GM18498 (cell line): ENCODE results near the gene ZNF497.
"Not testable (repeated sequence)": the region's sequence is repeated elsewhere in the genome, so short reads cannot be mapped to it uniquely, and the experiment has no call there.

Source experiments
- ATAC-seq: cut with Tn5 transposase; IDR thresholded peaks from one replicate; pipeline ENCODE4 v1.9.1; 2021; ENCODE audit warnings: mild to moderate bottlenecking, moderate library complexity; ENCODE audit not compliant: unreplicated experiment

ZNF497 gene

DNA sequence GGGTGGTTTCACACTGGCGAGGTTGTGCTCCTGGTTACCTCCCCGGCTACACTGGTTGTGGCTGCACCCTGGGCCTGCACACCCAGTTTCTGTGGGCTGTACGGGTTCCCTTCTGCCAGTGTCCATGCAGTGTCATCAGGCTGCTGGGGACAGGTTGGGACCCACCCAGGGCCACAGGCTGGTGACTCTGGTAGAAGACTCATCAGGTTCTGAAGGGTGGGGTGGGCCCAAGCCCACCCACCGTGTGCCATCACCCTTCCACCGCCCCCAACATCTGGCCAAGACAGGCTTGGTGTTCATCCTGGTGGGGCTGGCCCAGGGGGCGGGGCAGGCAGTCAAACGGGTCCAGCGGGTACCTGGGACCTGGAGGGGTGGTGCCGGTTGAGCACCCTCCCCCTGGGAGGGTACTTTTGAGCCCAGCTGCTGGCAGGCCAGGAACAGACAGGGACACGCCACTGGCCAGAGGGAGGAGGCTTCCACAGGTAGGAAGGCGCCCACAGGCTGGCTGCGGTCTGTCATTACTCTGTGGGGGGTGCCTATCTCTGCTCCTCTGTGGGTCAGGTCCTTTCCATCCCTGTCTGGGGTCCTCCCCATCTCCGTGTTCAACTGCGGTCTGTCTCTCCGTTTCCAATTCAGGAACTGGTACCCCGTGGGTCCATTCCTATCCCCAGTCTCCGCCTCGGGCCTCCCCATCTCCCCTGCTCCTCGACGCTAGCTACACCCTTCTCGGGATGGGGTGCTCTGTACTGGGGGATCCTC is 32.8 kb upstream of the ZNF497 start, which contains the start of gene RNF225:
TSS of gene RNF225 (plus strand) at position 437 of the 759 bp plus-strand sequence. CDS start 434 bp downstream, outside the sequence.
- ATAC-seq, result no peak

DNA sequence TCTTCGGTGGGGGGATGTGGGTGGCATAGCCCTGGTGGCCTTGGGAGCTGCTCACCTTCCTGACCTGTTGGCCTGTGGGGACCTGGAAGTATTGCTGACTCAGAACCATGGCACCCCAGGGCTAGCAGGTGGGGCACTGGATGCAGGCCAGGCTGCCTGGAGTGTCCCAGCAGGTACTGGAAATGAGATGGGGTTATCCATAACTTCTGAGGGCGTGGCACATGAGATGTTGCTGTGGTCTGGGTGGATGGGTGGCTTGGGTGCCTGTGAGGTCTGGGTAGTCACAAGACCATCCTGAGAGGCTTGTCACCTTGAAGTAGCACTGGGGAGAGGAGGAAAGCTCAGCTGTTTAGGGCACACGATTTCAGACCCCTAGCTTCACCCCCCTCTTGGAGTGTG is 32.3 kb upstream of the ZNF497 start:
- no peak for ATAC-seq

DNA sequence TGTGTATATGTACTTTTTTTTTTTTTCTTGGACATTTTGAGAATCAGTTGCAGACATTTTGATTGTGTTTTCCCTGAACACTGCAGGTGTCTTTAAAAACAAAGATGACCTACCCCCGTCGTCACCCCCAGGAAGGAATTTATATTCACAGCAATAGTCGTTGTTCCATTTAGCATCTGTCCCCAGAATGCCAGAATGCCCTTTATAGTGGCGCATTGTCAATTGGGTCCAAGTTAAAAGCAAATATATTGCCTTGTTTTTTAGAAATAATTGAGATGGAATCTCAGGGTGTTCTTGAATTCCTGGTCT is 31.1 kb upstream of the ZNF497 start:
- no peak for ATAC-seq

DNA sequence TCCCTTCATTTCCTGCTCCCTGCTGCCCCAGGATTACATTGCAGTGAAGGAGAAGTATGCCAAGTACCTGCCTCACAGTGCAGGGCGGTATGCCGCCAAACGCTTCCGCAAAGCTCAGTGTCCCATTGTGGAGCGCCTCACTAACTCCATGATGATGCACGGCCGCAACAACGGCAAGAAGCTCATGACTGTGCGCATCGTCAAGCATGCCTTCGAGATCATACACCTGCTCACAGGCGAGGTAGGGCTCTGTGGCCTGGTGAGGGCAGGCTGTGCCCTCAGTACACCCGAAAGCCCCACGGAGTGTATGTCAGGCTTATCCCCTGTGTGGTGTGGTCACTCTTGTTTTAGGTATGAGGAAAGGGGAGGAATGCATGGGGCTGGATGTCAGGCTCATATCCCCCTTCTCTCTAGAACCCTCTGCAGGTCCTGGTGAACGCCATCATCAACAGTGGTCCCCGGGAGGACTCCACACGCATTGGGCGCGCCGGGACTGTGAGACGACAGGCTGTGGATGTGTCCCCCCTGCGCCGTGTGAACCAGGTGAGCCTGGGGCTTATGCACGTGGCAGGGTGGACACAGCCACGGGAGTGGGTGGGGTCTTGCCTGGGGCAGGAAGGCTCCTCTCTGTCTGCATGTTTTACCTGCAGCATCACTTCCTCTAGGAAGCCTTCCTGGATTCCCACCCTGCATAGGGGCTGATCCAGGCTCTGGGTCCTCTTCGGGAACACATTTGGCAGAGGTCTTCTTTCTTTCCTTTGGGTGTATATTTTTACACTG is 30.6 kb upstream of the ZNF497 start:
- ATAC-seq, result no peak

DNA sequence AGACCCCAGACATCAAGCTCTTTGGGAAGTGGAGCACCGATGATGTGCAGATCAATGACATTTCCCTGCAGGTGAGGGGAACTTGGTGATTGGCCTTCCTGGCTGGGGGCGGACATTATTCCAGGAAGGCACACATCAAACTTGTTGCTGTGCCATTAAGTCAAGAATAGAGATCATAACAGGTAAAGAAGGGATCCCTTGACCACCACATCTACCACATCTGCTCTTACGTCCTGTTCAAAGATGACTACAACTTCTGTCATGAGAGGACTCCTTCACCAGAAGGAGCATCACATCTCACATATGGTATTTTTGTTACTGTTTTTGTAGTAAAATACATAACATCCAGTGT is 25.6 kb upstream of the ZNF497 start:
- ATAC-seq, result no peak

DNA sequence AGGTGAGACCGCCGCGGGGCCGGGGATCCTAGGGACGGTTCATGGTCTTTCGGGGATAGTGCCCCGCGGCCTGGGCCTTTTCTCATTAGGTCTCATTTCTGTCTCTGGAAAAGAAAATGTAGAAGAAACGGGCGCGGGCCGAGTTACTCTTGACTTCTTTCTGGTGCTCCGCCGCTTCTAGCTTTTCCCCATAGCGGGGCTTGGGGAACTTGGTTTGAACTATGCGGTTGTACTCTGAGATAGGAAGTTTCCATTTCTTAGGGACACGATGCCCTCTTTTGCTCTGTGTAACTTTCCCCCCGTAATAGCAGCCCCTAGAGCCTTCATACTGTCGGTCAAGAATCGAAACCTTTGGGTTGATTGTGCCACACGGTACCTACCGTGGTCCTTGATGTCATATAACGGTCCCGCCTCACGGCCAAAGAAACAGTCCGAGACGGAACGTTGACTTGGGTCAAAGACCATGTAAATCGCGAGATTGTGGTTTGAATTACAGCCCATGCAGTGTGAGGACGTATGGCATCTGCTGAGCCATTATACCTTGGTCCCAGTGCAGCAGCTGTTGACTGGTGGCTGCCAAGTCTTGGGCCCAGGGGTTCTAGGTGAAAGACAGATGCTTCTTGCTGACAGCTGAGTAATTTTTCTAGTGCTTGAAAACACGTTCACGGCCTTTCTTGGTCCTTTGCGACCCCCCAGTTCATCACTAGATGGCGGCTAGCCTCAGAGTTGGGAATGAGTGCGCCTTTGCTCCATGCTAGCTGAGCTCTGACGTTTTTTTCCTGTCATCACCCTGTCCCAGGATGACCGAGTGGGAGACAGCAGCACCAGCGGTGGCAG is 25.0 kb upstream of the ZNF497 start:
- no peak for ATAC-seq

DNA sequence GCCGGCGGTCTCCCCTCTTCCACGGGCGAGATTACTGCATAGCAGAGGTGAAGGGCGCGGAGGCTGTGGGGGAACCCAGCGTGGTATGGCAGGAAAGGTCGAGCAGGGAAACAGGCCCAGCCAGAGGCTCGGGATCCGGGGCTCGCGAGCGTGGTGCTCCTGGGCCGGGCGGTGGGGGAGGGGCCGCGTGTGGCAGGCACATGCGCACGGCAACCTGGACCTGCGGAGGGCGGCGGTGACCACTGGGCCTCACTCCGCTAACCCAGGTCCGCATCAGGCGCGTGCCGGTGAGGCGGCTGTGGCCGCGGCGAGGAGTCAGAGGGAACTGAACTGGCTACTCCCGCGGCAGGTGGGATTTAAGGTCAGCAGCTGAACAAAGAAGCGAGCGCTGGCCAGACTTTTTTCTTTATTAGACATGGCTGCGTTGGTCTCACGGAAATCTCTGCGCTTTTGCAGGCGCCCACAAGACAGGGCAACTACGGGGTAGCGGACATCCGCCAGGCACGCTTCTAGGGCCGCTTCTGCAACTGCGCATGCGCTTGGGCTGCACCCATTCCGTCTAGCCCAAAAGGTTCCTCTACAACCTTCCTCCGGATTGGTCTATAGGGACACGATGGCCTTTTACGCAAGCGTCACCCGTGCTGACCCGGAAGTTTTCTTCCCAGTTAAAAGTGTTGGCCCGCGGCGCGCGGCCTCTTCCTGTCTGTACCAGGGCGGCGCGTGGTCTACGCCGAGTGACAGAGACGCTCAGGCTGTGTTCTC is 24.2 kb upstream of the ZNF497 start, which contains the start of gene RPS5:
TSS of gene RPS5 (plus strand) at position 694 of the 762 bp plus-strand sequence. CDS start 869 bp downstream, outside the sequence.
- ATAC-seq, result peak; percentile 89

DNA sequence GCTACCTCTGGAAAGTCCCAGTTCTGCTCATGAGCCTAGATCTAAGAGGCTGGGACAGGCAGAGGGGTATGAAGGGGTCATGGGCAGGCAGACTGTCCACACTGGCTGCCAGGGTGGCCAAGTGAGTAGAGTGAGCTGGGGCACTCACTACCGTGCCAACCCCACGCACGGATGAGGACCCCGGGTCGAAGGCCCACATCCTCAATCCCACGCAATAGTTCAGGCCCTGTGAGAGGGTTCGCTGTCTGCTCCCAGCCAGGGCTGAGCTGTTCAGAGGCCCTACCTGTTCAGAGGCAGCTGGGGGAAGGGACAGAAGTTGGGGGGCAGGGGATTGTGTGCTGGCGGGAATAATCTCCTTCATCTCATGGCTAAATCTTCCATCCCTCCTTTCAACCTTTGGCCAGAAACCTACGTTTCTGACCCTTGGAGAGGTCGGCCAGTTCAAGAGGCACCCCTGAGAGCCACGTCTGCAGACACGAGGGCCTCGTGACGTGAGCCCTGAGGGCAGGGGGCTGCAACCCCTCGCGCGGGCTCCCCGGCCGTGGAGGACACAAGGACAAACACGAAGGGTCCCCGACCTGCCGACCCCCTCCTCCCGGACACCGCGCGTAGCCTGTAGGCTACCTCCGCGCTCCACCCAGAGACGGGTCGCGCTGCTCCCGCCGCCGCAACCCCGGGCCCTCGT is 23.5 kb upstream of the ZNF497 start:
- peak; percentile 17 for ATAC-seq

DNA sequence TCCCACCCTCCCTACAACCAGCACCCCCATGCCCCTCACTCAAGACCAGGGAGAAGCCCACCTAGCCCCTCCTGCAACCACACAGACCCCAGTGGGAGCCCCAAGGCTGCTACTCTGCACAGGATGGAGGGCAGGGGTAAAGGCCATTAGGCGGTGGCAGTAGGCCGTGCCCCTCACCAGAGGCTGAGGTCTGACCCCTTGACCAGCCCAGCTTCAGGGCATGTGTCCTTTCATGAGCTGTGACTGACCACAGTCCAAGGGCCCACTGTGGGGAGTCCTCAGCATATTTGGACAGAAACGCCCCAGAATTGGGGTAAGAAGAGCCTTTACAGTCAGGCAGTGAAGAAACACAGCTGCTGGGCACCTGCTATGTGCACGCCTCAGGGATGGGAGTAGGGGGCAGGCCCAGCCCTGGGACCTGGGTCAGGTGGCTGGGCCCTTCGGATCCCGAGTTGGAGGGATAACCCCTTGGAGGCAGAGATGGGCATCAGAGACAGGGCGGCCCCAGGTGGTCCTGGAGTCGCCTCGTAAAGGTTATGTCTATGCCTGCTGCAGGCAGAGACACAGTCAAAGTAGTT is 22.9 kb upstream of the ZNF497 start:
- no peak for ATAC-seq

DNA sequence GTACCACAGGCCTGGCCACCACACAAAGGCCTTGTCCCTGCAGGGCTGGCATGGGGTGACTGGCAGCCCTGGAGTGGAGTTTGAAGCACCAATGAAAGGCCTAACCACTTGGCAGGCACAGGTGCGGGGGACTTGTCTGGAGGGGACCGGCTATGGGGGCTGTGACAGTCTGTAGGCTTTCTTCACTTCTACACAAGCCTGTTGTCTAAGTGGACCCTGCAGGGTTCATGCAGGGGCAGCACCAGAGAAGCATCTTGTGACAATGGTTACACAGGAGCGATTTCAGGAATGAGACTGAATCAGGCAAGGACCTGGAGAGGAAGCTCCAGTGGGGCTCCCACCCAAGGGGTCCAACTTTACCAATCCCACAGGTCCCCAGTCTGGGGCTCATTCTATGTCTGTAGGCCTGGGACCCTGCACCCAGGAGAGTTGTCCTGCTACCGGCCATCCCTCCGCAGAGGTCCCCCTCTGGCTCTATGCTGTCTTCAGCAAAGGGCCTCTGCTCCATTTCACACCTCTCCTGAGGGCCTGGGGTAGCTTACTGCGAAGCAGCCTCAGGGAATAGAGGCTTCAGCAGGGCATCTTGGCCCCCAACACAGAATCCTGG is 20.5 kb upstream of the ZNF497 start:
- ATAC-seq, result no peak

DNA sequence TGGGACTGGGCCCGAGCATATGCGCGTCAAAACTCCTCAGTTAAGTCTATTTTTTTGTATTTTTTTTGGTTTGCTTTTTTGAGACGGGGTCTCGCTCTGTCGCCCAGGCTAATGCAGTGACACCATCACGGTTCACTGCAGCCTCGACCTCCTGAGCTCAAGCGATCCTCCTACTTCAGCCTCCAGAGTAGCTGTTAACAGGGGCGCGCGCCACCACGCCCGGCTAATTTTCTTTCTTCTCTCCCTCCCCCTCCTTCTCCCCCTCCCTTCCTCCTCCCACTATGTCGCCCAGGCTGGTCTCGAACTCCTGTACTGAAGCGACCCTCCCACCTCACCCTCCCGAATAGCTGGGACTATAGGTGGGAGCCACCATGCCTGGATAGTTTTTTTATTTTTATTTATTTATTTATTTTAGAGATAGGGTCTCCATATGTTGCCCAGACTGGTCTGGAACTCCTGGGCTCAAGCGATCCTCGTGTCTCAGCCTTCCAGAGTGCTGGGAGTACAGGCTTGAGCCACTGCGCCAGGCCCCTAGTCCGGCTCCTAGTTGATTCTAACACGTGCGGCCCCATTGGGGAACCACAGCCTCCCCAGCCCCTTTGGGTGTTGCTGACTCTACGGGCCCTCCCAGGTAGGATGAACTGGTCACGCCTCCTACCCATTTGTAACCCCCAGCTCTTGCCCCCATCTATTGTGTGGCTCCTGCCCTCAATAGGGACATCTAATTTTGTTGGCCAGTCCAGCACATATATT is 19.1 kb upstream of the ZNF497 start:
- no peak for ATAC-seq

DNA sequence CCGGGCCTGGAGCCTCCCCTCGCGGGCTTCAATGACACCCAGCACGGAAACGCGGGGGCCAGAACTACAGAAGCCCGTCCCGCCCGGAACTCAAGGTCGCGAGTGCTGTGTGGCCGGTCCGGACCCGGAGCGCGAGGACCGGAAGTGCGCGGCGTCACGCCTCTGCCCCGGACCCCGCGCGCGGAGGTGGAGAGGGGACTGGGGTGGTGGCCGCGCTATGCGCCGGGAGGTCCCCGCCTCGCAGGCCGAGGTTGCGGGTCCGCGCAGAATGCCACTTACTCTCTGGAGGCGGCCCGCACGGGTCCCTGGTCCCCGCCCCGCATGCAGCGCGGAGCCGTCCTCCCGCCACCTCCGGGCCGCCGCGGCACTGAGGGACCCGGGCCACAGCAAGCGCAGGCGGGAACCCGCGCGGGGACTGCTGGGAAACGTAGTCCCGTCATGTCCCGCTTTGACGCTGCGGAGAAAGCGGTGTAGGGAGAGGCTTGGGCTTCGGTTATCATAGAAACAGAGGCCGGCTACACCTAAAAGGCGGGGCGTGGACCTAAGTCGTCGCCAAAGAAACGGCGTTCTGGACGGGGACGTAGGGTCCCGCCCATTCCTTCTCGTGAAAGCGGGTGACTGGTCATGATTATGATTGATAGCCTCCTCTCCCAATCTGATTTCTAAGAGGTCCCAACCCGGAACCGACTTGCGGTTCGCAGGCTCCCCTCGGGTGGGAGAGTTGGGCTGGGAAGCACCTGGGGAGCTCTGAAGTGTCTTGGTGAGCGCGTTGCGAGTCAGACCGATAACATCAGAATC is 18.3 kb upstream of the ZNF497 start, which contains the start of gene ZNF837:
TSS of gene ZNF837 (minus strand) at position 369 of the 798 bp plus-strand sequence. CDS start 11,698 bp downstream, outside the sequence.
- ATAC-seq, result peak; percentile 83

DNA sequence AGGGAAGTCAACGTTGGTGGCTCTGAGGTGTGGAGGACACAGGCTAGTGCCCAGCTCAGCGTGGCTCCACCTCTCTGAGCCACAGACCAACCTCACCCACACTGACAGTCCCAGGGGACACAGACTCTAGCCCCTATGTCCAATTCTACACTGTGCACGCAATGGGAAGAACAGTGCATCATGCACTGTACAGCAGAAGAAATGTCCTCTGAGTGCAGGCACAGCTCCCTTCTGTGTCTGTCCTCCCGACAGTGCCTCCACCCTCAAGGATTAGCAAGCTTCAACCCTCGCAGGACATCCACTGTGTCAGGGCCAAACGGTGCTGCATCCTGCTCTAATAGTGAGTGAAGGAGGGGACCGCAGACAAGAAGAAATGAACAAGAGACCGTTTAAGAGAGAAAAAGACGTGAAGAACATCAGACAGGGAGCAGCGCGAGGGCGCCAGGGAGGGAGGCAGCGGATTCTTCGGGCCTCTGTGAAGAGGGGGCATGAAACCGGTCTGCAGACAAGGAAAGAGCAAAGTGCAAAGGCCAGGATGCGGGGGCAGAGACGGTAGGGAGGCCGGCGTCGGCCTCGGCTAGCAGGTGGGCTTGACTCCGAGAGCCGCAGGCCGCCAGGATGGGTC is 17.6 kb upstream of the ZNF497 start:
- ATAC-seq, result no peak

DNA sequence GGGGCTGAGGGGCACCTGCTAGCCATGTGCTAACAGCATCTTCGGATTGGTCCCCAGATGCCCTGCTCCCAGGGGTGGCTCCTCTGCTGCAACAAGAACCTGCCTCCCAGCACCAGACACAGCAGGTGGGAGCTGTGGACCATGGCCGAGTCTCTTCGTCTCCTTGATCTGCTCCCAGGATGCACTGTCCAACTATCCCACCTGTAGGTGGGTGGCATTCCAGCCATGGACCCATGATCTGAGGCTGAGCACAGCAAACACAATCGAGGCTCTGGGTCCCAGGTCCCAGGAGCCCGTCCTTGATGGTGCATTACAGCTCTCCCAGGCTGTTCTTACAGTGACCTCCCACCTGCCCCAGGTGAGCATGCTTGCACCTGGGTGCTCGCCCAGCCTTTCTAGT is 16.7 kb upstream of the ZNF497 start:
- ATAC-seq, result no peak

DNA sequence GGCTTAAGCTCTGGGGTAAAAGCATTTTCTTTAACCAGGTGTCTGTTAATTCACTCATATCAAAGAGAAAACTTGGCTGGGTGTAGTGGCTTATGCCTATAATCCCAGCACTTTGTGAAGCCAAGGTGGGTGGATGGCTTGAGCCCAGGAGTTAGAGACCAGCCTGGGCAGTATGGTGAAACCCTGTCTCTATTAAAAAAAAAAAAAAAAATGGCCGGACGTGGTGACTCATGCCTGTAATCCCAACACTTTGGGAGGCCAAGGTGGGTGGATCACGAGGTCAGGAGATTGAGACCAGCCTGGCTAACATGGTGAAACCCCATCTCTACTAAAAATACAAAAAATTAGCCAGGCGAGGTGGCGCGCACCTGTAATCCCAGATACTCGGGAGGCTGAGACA is 14.2 kb upstream of the ZNF497 start:
- not testable (repeated sequence) for ATAC-seq

DNA sequence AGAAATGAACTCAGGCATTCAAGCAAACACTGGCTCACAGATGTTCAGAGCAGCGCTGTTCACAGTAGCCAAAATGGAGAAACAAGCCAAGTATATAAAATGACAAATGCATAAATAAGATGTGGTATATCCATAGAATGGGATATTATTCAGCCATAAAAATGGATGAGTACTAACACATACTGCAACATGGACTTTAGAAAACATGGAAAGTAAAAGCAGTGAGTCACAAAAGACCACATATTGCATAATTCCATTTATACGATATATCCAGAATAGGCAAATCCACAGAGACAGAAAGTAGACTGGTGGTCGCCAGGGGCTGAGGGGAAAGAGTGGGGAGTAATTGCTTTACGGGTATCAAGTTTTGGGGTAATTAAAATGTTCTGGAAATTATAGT is 11.6 kb upstream of the ZNF497 start:
- ATAC-seq, result no peak
